Trophoblast cell (in vitro differentiated cells and primary cell): Measurements from ENCODE around the gene FH.

Experiments
- DNase-seq, 2 donors: peaks; one replicate each; pipeline ENCODE4 v3.0.0-alpha.2; 2016
- H2AFZ ChIP-seq: 2 replicates; pipeline ENCODE4 v1.6.1; 2013; ENCODE audit warnings: low read length, moderate library complexity, mild to moderate bottlenecking; ENCODE audit not compliant: insufficient read depth, poor library complexity
- H2AK5ac ChIP-seq: 2 replicates; pipeline ENCODE4 v1.6.1; 2013; ENCODE audit warnings: mild to moderate bottlenecking, low read length
- H2BK120ac ChIP-seq: 2 replicates; pipeline ENCODE4 v1.6.1; 2013; ENCODE audit warnings: low read length, mild to moderate bottlenecking, moderate library complexity; ENCODE audit not compliant: insufficient read depth, poor library complexity
- H2BK12ac ChIP-seq: 2 replicates; pipeline ENCODE4 v1.6.1; 2013; ENCODE audit warnings: mild to moderate bottlenecking, low read length, moderate library complexity
- H2BK5ac ChIP-seq: 2 replicates; pipeline ENCODE4 v1.6.1; 2013; ENCODE audit warnings: low read length, low read depth, moderate library complexity, mild to moderate bottlenecking; ENCODE audit not compliant: poor library complexity
- H3K14ac ChIP-seq: 2 replicates; pipeline ENCODE4 v1.6.1; 2013; ENCODE audit warnings: mild to moderate bottlenecking, low read length
- H3K18ac ChIP-seq: 2 replicates; pipeline ENCODE4 v1.6.1; 2013; ENCODE audit warnings: mild to moderate bottlenecking, low read length
- H3K23ac ChIP-seq: 2 replicates; pipeline ENCODE4 v1.6.1; 2013; ENCODE audit warnings: low read length
- H3K27ac ChIP-seq: 2 replicates; pipeline ENCODE4 v1.5.1; 2013; ENCODE audit warnings: low read depth, mild to moderate bottlenecking, inconsistent platforms, low read length, moderate library complexity
- H3K27me3 ChIP-seq: 2 replicates; pipeline ENCODE4 v1.6.1; 2013; ENCODE audit warnings: inconsistent platforms, mild to moderate bottlenecking, low read length, moderate library complexity; ENCODE audit not compliant: insufficient read depth
- H3K36me3 ChIP-seq, 2 experiments: 1 replicate in 1 of 2; 2 replicates in 1 of 2; pipeline ENCODE4 v1.6.1; 2013; ENCODE audit warnings: low read length in 2 of 2, mild to moderate bottlenecking in 2 of 2, moderate library complexity in 1 of 2; ENCODE audit not compliant: insufficient read depth in 2 of 2, control insufficient read depth in 1 of 2
- H3K4ac ChIP-seq: 2 replicates; pipeline ENCODE4 v1.6.1; 2013; ENCODE audit warnings: low read depth, mild to moderate bottlenecking, low read length, moderate library complexity
- H3K4me1 ChIP-seq, 2 experiments: 1 replicate in 1 of 2; 2 replicates in 1 of 2; pipeline ENCODE4 v1.6.1; 2013; ENCODE audit warnings: low read length in 2 of 2, mild to moderate bottlenecking in 2 of 2, moderate library complexity in 1 of 2; ENCODE audit not compliant: insufficient read depth in 2 of 2, control insufficient read depth in 1 of 2
- H3K4me2 ChIP-seq: 2 replicates; pipeline ENCODE4 v1.6.1; 2013; ENCODE audit warnings: inconsistent platforms, mild to moderate bottlenecking, low read length, moderate library complexity
- H3K4me3 ChIP-seq: 2 replicates; pipeline ENCODE4 v1.5.1; 2013; ENCODE audit warnings: mild to moderate bottlenecking, low read depth, low read length, inconsistent platforms
- H3K79me1 ChIP-seq: one replicate; pipeline ENCODE4 v1.6.1; 2013; ENCODE audit warnings: low read length
- H3K79me2 ChIP-seq: 2 replicates; pipeline ENCODE4 v1.6.1; 2013; ENCODE audit warnings: low read length, mild to moderate bottlenecking; ENCODE audit not compliant: control insufficient read depth, insufficient read depth, poor library complexity
- H3K9ac ChIP-seq: 2 replicates; pipeline ENCODE4 v1.6.1; 2013; ENCODE audit warnings: mild to moderate bottlenecking, low read length
- H3K9me3 ChIP-seq: 2 replicates; pipeline ENCODE4 v1.6.1; 2013; ENCODE audit warnings: low read depth, mild to moderate bottlenecking, control low read depth, inconsistent platforms, low read length; ENCODE audit not compliant: insufficient read depth
- H4K12ac ChIP-seq: 2 replicates; pipeline ENCODE4 v1.6.1; 2013; ENCODE audit warnings: low read depth, mild to moderate bottlenecking, low read length, moderate library complexity
- H4K8ac ChIP-seq: 2 replicates; pipeline ENCODE4 v1.6.1; 2013; ENCODE audit warnings: low read depth, mild to moderate bottlenecking, low read length, moderate library complexity
- H4K91ac ChIP-seq: one replicate; pipeline ENCODE4 v1.6.1; 2013; ENCODE audit warnings: low read depth, mild to moderate bottlenecking, low read length, moderate library complexity
- WGBS: extraction: QIAGEN DNeasy Blood & Tissue Kit; methylation state at CpG from one replicate; pipeline ENCODE4 v1.1.7; 2013; ENCODE audit warnings: missing lambda C conversion rate; ENCODE audit not compliant: insufficient read length, insufficient coverage; ENCODE audit errors: extremely low coverage; 5-methylcytosine and 5-hydroxymethylcytosine counted together

The FH gene

DNA sequence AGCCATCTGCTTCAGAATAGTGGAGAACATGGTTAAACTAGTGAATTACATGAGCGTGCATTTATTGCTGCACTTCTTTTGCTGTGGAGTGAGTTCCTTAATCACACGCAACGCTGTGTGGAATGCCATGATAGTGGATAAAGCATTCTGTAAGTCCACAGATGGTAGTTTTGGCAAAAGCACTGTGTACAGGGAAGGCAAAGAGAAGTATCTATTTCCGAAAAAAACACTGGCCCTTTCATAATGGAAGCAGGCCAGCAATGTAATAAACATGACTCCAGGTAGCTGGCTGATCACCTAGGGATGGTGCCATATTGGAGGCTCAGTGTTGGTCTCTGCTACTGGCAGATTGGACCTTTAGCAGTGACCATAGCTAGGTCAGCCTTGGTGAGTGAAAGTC is 67.6 kb downstream of the FH start:
- no peaks in the 10 kb centered on the region for H3K9me3 ChIP-seq
- H3K9ac ChIP-seq = no peak overlapping the region
- no peaks in the 10 kb centered on the region for H3K27me3 ChIP-seq

More for the DNA sequence above, 67.6 kb downstream of the FH start:
- Histone ChIP-seq H2BK5ac (no peak overlapping the region), H4K91ac (no peak overlapping the region), H3K14ac (no peak overlapping the region), H2AFZ (no peak overlapping the region), H3K79me1 (no peaks in the 10 kb centered on the region), H3K4ac (no peak overlapping the region), H3K27ac (no peak overlapping the region), H3K4me2 (no peak overlapping the region), H4K12ac (no peak overlapping the region), H2BK120ac (no peak overlapping the region), H3K23ac (no peak overlapping the region), H4K8ac (no peak overlapping the region), H3K4me3 (no peak overlapping the region), H2AK5ac (no peak overlapping the region), H3K36me3 (no peaks in the 10 kb centered on the region), H2BK12ac (no peak overlapping the region), H3K18ac (no peak overlapping the region), H3K4me1 (no peaks in the 10 kb centered on the region), H3K79me2 (no peaks in the 10 kb centered on the region)
- no CpG with 5 or more reads among the region's 4 CpGs for WGBS
- DNase-seq = no peak
